Cardiac muscle cell (in vitro differentiated cells and primary cell): Measurements from ENCODE around the gene HOTAIR. TPM values are rescaled to one million over a fixed set of nuclear protein-coding genes. Genes with fewer than 3 reads are reported as not detected.

Experiments used
- DNase-seq, 2 donors: peaks; one replicate each; pipeline versions ENCODE4 v3.0.0 to v3.0.0-alpha.2; 2010 to 2017; ENCODE audit warnings: low read depth in 1 of 2, low spot score in 1 of 2
- H3K27ac ChIP-seq: fragments of 200-600 bp; sonication (generic); 2 replicates; pipeline ENCODE4 v1.5.1; 2016
- H3K27me3 ChIP-seq: fragments of 200-600 bp; sonication (generic); 2 replicates; pipeline ENCODE4 v1.6.0; 2016; ENCODE audit warnings: control low read depth
- H3K36me3 ChIP-seq: fragments of 200-600 bp; sonication (generic); 2 replicates; pipeline ENCODE4 v1.5.1; 2016; ENCODE audit warnings: control low read depth
- H3K4me1 ChIP-seq: fragments of 200-600 bp; sonication (generic); 2 replicates; pipeline ENCODE4 v1.8.1; 2017; ENCODE audit warnings: low read depth, mild to moderate bottlenecking, mixed run types
- H3K4me3 ChIP-seq: fragments of 200-600 bp; sonication (generic); 2 replicates; pipeline ENCODE4 v1.5.1; 2016; ENCODE audit warnings: mild to moderate bottlenecking
- H3K9me3 ChIP-seq: fragments of 200-600 bp; sonication (generic); 2 replicates; pipeline ENCODE4 v1.5.1; 2017; ENCODE audit warnings: low read depth, mild to moderate bottlenecking, control low read depth
- polyA plus RNA-seq: library from polyadenylated mRNA; unstranded; fragments of >200 nt; fragmentation: Nextera tagmentation; extraction: Ambion mirVana; gene quantifications from 2 replicates; pipeline ENCODE4 v1.2.1, GENCODE V29; 2016
- total RNA-seq: library from RNA; depleted of rRNA; stranded (reverse); fragments of >200 nt; gene quantifications from 2 replicates; pipeline ENCODE4 v1.2.3, GENCODE V29; 2016
- TF ChIP-seq, protein P1 (sequence below): IDR thresholded peaks from 2 replicates; pipeline ENCODE4 v1.5.1; 2012; ENCODE audit warnings: low read depth, mild to moderate bottlenecking, low read length

HOTAIR gene
- total and polyA plus RNA-seq, 2 experiments from 2014 or later = not detected

DNA sequence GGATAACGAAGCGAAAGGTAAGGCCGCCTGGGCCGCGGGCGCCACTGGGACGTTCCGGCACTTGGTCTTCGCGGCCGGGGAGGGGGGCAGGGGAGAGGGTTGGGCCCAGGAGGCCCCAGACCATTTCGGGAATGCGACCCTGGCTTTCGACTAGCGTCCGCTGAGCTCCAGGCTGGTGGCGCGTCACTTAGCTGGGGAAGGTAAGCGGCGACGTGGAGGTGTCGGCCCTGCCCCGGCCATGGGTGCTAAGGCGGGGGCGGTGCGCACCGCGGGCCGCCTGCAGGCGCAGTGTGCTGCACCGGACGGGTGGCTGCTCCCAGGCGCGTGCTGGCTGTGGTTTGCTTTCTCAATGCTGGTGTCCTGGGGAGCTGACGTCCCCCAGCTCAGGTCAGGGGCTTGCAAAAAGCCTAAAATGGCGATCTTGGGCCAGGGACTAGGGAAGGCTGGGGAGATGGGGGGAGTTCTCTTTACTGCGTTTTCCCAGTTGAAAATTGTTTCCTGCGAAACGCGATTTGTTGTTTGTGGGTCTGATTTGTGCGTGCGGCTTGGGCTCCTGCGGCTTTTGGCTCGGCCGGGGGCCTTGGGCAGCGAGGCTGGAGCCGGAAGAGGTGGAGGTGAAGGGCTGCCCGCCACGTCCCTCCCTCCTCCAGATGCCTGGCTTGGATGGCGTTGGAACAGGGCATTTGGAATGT is 11.4 kb upstream of the HOTAIR start:
- no peaks in the 10 kb centered on the region for H3K9me3 ChIP-seq
- peaks cover 100% of the 10 kb centered on the region for H3K27me3 ChIP-seq
- no peak overlapping the region for H3K4me3 ChIP-seq
- DNase-seq = no peak
- no peak overlapping the region for H3K27ac ChIP-seq
- no peaks in the 10 kb centered on the region for H3K36me3 ChIP-seq
- H3K4me1 ChIP-seq = no peaks in the 10 kb centered on the region
- TF ChIP-seq, protein P1, sequence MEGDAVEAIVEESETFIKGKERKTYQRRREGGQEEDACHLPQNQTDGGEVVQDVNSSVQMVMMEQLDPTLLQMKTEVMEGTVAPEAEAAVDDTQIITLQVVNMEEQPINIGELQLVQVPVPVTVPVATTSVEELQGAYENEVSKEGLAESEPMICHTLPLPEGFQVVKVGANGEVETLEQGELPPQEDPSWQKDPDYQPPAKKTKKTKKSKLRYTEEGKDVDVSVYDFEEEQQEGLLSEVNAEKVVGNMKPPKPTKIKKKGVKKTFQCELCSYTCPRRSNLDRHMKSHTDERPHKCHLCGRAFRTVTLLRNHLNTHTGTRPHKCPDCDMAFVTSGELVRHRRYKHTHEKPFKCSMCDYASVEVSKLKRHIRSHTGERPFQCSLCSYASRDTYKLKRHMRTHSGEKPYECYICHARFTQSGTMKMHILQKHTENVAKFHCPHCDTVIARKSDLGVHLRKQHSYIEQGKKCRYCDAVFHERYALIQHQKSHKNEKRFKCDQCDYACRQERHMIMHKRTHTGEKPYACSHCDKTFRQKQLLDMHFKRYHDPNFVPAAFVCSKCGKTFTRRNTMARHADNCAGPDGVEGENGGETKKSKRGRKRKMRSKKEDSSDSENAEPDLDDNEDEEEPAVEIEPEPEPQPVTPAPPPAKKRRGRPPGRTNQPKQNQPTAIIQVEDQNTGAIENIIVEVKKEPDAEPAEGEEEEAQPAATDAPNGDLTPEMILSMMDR = no peak

DNA sequence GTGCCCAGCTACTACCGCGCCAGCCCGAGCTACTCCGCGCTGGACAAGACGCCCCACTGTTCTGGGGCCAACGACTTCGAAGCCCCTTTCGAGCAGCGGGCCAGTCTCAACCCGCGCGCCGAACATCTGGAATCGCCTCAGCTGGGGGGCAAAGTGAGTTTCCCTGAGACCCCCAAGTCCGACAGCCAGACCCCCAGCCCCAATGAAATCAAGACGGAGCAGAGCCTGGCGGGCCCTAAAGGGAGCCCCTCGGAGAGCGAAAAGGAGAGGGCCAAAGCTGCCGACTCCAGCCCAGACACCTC is 10.9 kb upstream of the HOTAIR start:
- TF ChIP-seq, protein P1 = no peak
- H3K27me3 ChIP-seq = peaks cover 100% of the 10 kb centered on the region
- DNase-seq = no peak
- no peak overlapping the region for H3K4me3 ChIP-seq
- H3K9me3 ChIP-seq = no peaks in the 10 kb centered on the region
- no peak overlapping the region for H3K27ac ChIP-seq
- H3K4me1 ChIP-seq = no peaks in the 10 kb centered on the region
- H3K36me3 ChIP-seq = no peaks in the 10 kb centered on the region

DNA sequence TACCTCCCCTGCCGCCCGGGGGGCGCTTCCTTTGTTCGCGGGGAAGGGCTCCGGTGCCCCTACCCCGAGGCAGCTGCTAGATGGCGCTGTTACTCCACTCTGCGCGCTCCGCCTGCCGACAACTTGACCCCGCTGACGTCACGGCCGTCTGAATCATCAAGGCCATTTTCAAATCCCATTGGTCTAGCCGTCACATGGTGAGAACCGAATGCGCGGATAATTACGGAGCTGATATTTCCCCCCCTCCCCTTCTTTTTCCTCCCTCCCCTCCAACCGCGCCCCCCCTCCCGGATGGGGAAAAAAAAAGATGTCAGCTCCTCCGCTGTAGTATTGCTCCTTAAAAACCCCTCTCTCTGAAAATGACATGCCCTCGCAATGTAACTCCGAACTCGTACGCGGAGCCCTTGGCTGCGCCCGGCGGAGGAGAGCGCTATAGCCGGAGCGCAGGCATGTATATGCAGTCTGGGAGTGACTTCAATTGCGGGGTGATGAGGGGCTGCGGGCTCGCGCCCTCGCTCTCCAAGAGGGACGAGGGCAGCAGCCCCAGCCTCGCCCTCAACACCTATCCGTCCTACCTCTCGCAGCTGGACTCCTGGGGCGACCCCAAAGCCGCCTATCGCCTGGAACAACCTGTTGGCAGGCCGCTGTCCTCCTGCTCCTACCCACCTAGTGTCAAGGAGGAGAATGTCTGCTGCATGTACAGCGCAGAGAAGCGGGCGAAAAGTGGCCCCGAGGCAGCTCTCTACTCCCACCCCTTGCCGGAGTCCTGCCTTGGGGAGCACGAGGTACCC is 10.3 kb upstream of the HOTAIR start, which contains the start of gene HOXC10:
HOXC10 (plus strand) TSS at position 246 of the 791 bp plus-strand sequence; CDS start at position 360, 114 bp downstream.
- DNase-seq = peak; percentile 80 to 88
- H3K27me3 ChIP-seq = peaks cover 100% of the 10 kb centered on the region
- no peaks in the 10 kb centered on the region for H3K9me3 ChIP-seq
- H3K36me3 ChIP-seq = no peaks in the 10 kb centered on the region
- H3K4me1 ChIP-seq = no peaks in the 10 kb centered on the region
- no peak within 1 kb of the TSS for H3K4me3 ChIP-seq
- TF ChIP-seq, protein P1 = peak; percentile 51
- H3K27ac ChIP-seq = no peak within 1 kb of the TSS

DNA sequence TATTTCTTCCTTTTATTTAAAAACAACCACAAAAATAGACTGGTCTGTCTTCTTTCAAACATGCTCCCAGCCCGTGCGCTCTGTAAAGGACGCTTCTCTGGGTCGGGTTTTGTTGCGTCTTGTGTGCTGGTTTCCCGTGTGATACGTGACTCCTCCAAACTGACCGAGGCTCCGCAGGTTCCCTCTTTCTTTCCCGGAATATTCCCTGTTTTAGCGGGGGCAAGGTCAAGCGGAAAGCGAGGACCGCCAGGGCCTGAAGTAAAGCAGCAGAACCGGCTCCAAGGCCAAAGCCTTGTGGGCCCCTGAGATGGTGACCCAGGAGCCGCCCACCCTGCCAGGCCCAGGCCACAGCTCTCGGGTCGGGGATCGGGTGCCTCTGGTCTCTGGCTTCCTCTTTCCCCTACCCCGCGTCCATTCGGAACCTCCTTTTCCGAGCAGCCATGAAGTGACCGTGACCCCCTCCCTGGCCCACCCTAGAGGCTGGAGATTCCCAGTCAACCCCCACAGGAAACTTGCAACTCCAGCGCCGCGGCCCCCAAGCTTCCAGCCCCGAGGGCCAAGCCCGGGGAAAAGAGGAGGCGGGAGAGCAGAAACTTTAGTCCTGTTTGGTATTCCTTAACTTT is 9.3 kb upstream of the HOTAIR start:
- H3K27ac ChIP-seq = no peak overlapping the region

DNA sequence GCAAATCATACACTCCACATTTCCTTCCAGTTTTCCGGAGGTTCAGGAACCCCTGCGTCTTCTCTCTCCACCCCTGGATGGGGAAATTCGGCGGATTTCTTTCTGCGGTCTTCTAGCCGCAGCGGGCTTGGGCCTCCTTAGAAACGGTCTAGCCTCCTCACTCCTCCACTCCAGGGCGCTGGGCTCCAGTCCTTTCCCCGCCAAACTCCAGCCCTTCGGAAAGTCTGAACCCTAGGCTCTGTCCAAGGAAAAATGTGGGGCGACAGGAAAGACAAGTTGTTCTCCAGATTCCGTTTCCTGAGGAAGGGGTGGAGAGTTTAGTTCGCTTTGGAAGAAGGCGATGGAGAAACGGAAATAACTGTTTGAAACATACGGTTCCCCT is 8.8 kb upstream of the HOTAIR start:
- Histone ChIP-seq H3K4me1 (no peaks in the 10 kb centered on the region), H3K36me3 (no peaks in the 10 kb centered on the region), H3K27ac (no peak overlapping the region), H3K27me3 (peaks cover 100% of the 10 kb centered on the region), H3K9me3 (no peaks in the 10 kb centered on the region), H3K4me3 (no peak overlapping the region)
- TF ChIP-seq, protein P1 = no peak
- no peak for DNase-seq

More for the DNA sequence above, 9.3 kb upstream of the HOTAIR start:
- no peak for DNase-seq
- H3K27me3 ChIP-seq = peaks cover 100% of the 10 kb centered on the region
- TF ChIP-seq, protein P1 = no peak
- H3K9me3 ChIP-seq = no peaks in the 10 kb centered on the region
- no peak overlapping the region for H3K4me3 ChIP-seq
- H3K4me1 ChIP-seq = no peaks in the 10 kb centered on the region
- H3K36me3 ChIP-seq = no peaks in the 10 kb centered on the region
